Neural progenitor cell (in vitro differentiated cells): ENCODE results near the gene FBLN2. TPM values are rescaled to one million over a fixed set of nuclear protein-coding genes. Genes with fewer than 3 reads are reported as not detected.
"Not testable (repeated sequence)": the region's sequence is repeated elsewhere in the genome, so short reads cannot be mapped to it uniquely, and the experiment has no call there.

Experiments
- DNase-seq: peaks from one replicate; pipeline ENCODE4 v3.0.0-alpha.2; 2016; ENCODE audit warnings: low spot score
- H2AFZ ChIP-seq: fragments of 200-600 bp; sonication (generic); replicated peaks from 2 replicates; pipeline ENCODE4 v1.6.1; 2016; ENCODE audit warnings: antibody characterized with exemption
- H3F3A ChIP-seq: fragments of 200-600 bp; sonication (generic); 2 replicates; pipeline ENCODE4 v1.6.1; 2016; ENCODE audit warnings: antibody characterized with exemption, low read depth
- H3K27ac ChIP-seq: fragments of 200-600 bp; sonication (generic); 2 replicates; pipeline ENCODE4 v1.5.1; 2016; ENCODE audit warnings: mild to moderate bottlenecking
- H3K27me3 ChIP-seq: fragments of 200-600 bp; sonication (generic); 2 replicates; pipeline ENCODE4 v1.6.1; 2016; ENCODE audit warnings: mild to moderate bottlenecking, moderate library complexity
- H3K36me3 ChIP-seq: fragments of 200-600 bp; sonication (generic); 2 replicates; pipeline ENCODE4 v1.5.1; 2016
- H3K4me1 ChIP-seq: fragments of 200-600 bp; sonication (generic); 2 replicates; pipeline ENCODE4 v1.6.1; 2016; ENCODE audit warnings: mixed run types
- H3K4me2 ChIP-seq: fragments of 200-600 bp; sonication (generic); 2 replicates; pipeline ENCODE4 v1.6.1; 2016
- H3K4me3 ChIP-seq: fragments of 200-600 bp; sonication (generic); 2 replicates; pipeline ENCODE4 v1.5.1; 2016
- H3K79me2 ChIP-seq: fragments of 200-600 bp; sonication (generic); 2 replicates; pipeline ENCODE4 v1.6.1; 2016; ENCODE audit warnings: low read depth
- H3K9ac ChIP-seq: fragments of 200-600 bp; sonication (generic); 2 replicates; pipeline ENCODE4 v1.6.1; 2016
- H3K9me3 ChIP-seq: fragments of 200-600 bp; sonication (generic); 2 replicates; pipeline ENCODE4 v1.5.1; 2016; ENCODE audit warnings: low read depth
- H4K20me1 ChIP-seq: fragments of 200-600 bp; sonication (generic); 2 replicates; pipeline ENCODE4 v1.6.1; 2016; ENCODE audit warnings: low read depth
- H3K27ac Mint-ChIP-seq: 3 replicates; pipeline ENCODE4 v1.8.0; 2021; ENCODE audit warnings: mixed read lengths
- H3K27me3 Mint-ChIP-seq: 2 replicates; pipeline ENCODE4 v1.8.0; 2022; ENCODE audit warnings: low read depth, mild to moderate bottlenecking, inconsistent platforms, moderate library complexity, mixed read lengths; ENCODE audit not compliant: insufficient read depth
- H3K36me3 Mint-ChIP-seq: 3 replicates; pipeline ENCODE4 v1.8.0; 2021; ENCODE audit warnings: mixed read lengths
- H3K4me1 Mint-ChIP-seq: 3 replicates; pipeline ENCODE4 v1.8.0; 2021; ENCODE audit warnings: mixed read lengths
- H3K4me3 Mint-ChIP-seq: 3 replicates; pipeline ENCODE4 v1.8.0; 2021; ENCODE audit warnings: mild to moderate bottlenecking, moderate library complexity, mixed read lengths
- H3K9me3 Mint-ChIP-seq: 3 replicates; pipeline ENCODE4 v1.8.0; 2020; ENCODE audit warnings: mixed read lengths
- CTCF ChIP-seq: fragments of 200-600 bp; sonication (generic); IDR thresholded peaks from 2 replicates; pipeline ENCODE4 v1.5.1; 2017; ENCODE audit warnings: antibody characterized with exemption, mild to moderate bottlenecking
- EZH2 ChIP-seq: fragments of 200-600 bp; sonication (generic); IDR thresholded peaks from 2 replicates; pipeline ENCODE4 v1.6.1; 2017; ENCODE audit warnings: antibody characterized with exemption, mild to moderate bottlenecking, moderate library complexity
- EZH2phosphoT487 ChIP-seq: fragments of 200-600 bp; sonication (generic); IDR thresholded peaks from 2 replicates; pipeline ENCODE4 v1.6.1; 2017; ENCODE audit warnings: antibody characterized with exemption
- total RNA-seq: library from RNA; depleted of rRNA; stranded (reverse); fragments of >200 nt; gene quantifications from 2 replicates; pipeline ENCODE4 v1.2.3, GENCODE V29; 2015; ENCODE audit warnings: low replicate concordance

The FBLN2 gene
- total RNA-seq, 1 donor from 2014 or later = 15.9 TPM

GRCh38 chr3:13561967-13562366 lies 13.0 kb downstream of the FBLN2 start:
- no peaks in the 10 kb centered on the region for H4K20me1 ChIP-seq
- H3K36me3 ChIP-seq = no peaks in the 10 kb centered on the region
- Mint-ChIP-seq H3K27me3 (peaks cover 15% of the 10 kb centered on the region), H3K36me3 (no peaks in the 10 kb centered on the region), H3K27ac (no peak overlapping the region), H3K4me1 (peaks cover 55% of the 10 kb centered on the region), H3K4me3 (no peak overlapping the region), H3K9me3 (no peaks in the 10 kb centered on the region)
- H2AFZ ChIP-seq = no peak overlapping the region
- no peaks in the 10 kb centered on the region for H3K27me3 ChIP-seq
- no peak overlapping the region for H3K4me2 ChIP-seq
- H3K9me3 ChIP-seq = no peaks in the 10 kb centered on the region
- H3K79me2 ChIP-seq = no peaks in the 10 kb centered on the region
- no peak overlapping the region for H3K9ac ChIP-seq
- H3K4me1 ChIP-seq = peaks cover 18% of the 10 kb centered on the region
- TF ChIP-seq EZH2 = no peak
- TF ChIP-seq CTCF = no peak
- no peak for TF ChIP-seq EZH2phosphoT487
- H3K4me3 ChIP-seq = no peak overlapping the region
- no peaks in the 10 kb centered on the region for H3F3A ChIP-seq
- DNase-seq = no peak
- no peak overlapping the region for H3K27ac ChIP-seq

GRCh38 chr3:13562421-13562820 lies 13.5 kb downstream of the FBLN2 start:
- not testable (repeated sequence) for H3K27ac ChIP-seq, H3K4me2 ChIP-seq, H3K27me3 ChIP-seq, H3K79me2 ChIP-seq, DNase-seq, H3K9me3 ChIP-seq, H4K20me1 ChIP-seq, H3K4me3 ChIP-seq, H3K36me3 Mint-ChIP-seq, H3K36me3 ChIP-seq, H3K9me3 Mint-ChIP-seq, H2AFZ ChIP-seq, H3K27ac Mint-ChIP-seq, H3K4me3 Mint-ChIP-seq, H3K9ac ChIP-seq, H3F3A ChIP-seq
- H3K4me1 ChIP-seq = peaks cover 16% of the 10 kb centered on the region
- Mint-ChIP-seq H3K27me3 (peaks cover 13% of the 10 kb centered on the region), H3K4me1 (peaks cover 51% of the 10 kb centered on the region)

GRCh38 chr3:13563321-13563720 lies 14.4 kb downstream of the FBLN2 start:
- peaks cover 16% of the 10 kb centered on the region for H3K4me1 ChIP-seq
- no peak for DNase-seq
- no peak overlapping the region for H3K27ac ChIP-seq
- no peaks in the 10 kb centered on the region for H3K27me3 ChIP-seq
- Mint-ChIP-seq H3K27me3 (peaks cover 13% of the 10 kb centered on the region), H3K9me3 (no peaks in the 10 kb centered on the region), H3K36me3 (no peaks in the 10 kb centered on the region), H3K4me1 (peaks cover 48% of the 10 kb centered on the region), H3K27ac (peak overlapping the region; percentile 39), H3K4me3 (no peak overlapping the region)
- TF ChIP-seq EZH2 = no peak
- TF ChIP-seq CTCF = no peak
- no peak for TF ChIP-seq EZH2phosphoT487
- no peak overlapping the region for H3K4me3 ChIP-seq
- no peaks in the 10 kb centered on the region for H3K9me3 ChIP-seq
- H3K36me3 ChIP-seq = no peaks in the 10 kb centered on the region
- no peaks in the 10 kb centered on the region for H3F3A ChIP-seq
- H3K9ac ChIP-seq = no peak overlapping the region
- no peak overlapping the region for H2AFZ ChIP-seq
- H4K20me1 ChIP-seq = no peaks in the 10 kb centered on the region
- no peaks in the 10 kb centered on the region for H3K79me2 ChIP-seq
- H3K4me2 ChIP-seq = no peak overlapping the region

- no peak for DNase-seq
- Histone ChIP-seq H2AFZ (no peak overlapping the region), H3K4me2 (no peak overlapping the region), H3K4me3 (no peak overlapping the region), H3F3A (no peaks in the 10 kb centered on the region), H3K79me2 (no peaks in the 10 kb centered on the region), H3K4me1 (peaks cover 16% of the 10 kb centered on the region), H3K36me3 (no peaks in the 10 kb centered on the region), H3K27ac (no peak overlapping the region), H3K9me3 (no peaks in the 10 kb centered on the region), H3K27me3 (no peaks in the 10 kb centered on the region), H3K9ac (no peak overlapping the region), H4K20me1 (no peaks in the 10 kb centered on the region)
- Mint-ChIP-seq H3K9me3 (no peaks in the 10 kb centered on the region), H3K4me1 (peaks cover 50% of the 10 kb centered on the region), H3K27me3 (peaks cover 13% of the 10 kb centered on the region), H3K36me3 (no peaks in the 10 kb centered on the region), H3K4me3 (no peak overlapping the region), H3K27ac (no peak overlapping the region)
- TF ChIP-seq EZH2phosphoT487 = no peak
- no peak for TF ChIP-seq CTCF
Measured at GRCh38 chr3:13563911-13564310, 15.0 kb downstream of the FBLN2 start.
